Epithelial cell of esophagus (primary cell): ENCODE data around the gene MAPRE2.

Source experiments
- DNase-seq: peaks from one replicate; pipeline ENCODE4 v3.0.0; 2010; ENCODE audit warnings: low read depth
- H3K4me3 ChIP-seq: 2 replicates; pipeline ENCODE4 v1.5.1; 2011; ENCODE audit warnings: mild to moderate bottlenecking, low read length, control low read depth
- CTCF ChIP-seq: IDR thresholded peaks from 2 replicates; pipeline ENCODE4 v1.5.1; 2011; ENCODE audit warnings: low read depth, mild to moderate bottlenecking, low read length, control low read depth, inconsistent platforms; ENCODE audit not compliant: insufficient read depth; ENCODE audit errors: missing control alignments

The MAPRE2 gene

GRCh38 chr18:35000457-35000856, 40.8 kb upstream of the MAPRE2 start:
- no peak for DNase-seq
- TF ChIP-seq CTCF, result no peak

GRCh38 chr18:35002120-35002519, 39.1 kb upstream of the MAPRE2 start:
- no peak for TF ChIP-seq CTCF
- DNase-seq, result no peak
- H3K4me3 ChIP-seq, result no peak overlapping the region

More at GRCh38 chr18:35000457-35000856, 40.8 kb upstream of the MAPRE2 start:
- no peak overlapping the region for H3K4me3 ChIP-seq

GRCh38 chr18:35005963-35006577, 35.1 kb upstream of the MAPRE2 start:
- peak; percentile 61 for TF ChIP-seq CTCF
- no peak overlapping the region for H3K4me3 ChIP-seq
- peak; percentile 71 for DNase-seq

- H3K4me3 ChIP-seq, result no peak overlapping the region
- TF ChIP-seq CTCF, result no peak
- DNase-seq, result no peak
Measured at GRCh38 chr18:35010156-35010555, 31.1 kb upstream of the MAPRE2 start.

- TF ChIP-seq CTCF, result no peak
- H3K4me3 ChIP-seq, result no peak overlapping the region
- DNase-seq, result no peak
Measured at GRCh38 chr18:35010993-35011392, 30.2 kb upstream of the MAPRE2 start.

GRCh38 chr18:35019933-35020332, 21.3 kb upstream of the MAPRE2 start:
- H3K4me3 ChIP-seq, result no peak overlapping the region
- DNase-seq, result no peak
- TF ChIP-seq CTCF, result no peak

GRCh38 chr18:35022426-35023001, 18.7 kb upstream of the MAPRE2 start:
- H3K4me3 ChIP-seq, result no peak overlapping the region
- no peak for DNase-seq
- no peak for TF ChIP-seq CTCF
